ENCODE measurements around the gene BRSK2. TPM values are rescaled to one million over a fixed set of nuclear protein-coding genes. Genes with fewer than 3 reads are reported as not detected.

BRSK2 gene
- total RNA-seq, 1 donor from 2014 or later, result 0.74 TPM

GRCh38 chr11:1456596-1457325 is 67.0 kb downstream of the BRSK2 start:
- no peak for DNase-seq
- intact Hi-C loops (cut with micrococcal nuclease), result no loop called here
- ATAC-seq, result no peak

GRCh38 chr11:1457326-1457680 is 67.6 kb downstream of the BRSK2 start:
- intact Hi-C loops (cut with micrococcal nuclease), result no loop called here
- ATAC-seq, result no peak
- DNase-seq, result no peak

GRCh38 chr11:1457856-1458255 is 68.1 kb downstream of the BRSK2 start:
- no peak for DNase-seq
- intact Hi-C loops (cut with micrococcal nuclease), result no loop called here
- ATAC-seq, result no peak

GRCh38 chr11:1458340-1459218 is 68.8 kb downstream of the BRSK2 start:
- peak; percentile 60 for ATAC-seq
- intact Hi-C loops (cut with micrococcal nuclease), result no loop called here

GRCh38 chr11:1459219-1459575 is 69.5 kb downstream of the BRSK2 start:
- DNase-seq (no peak), ATAC-seq (no peak)
- intact Hi-C loops (cut with micrococcal nuclease), result no loop called here

More at GRCh38 chr11:1458340-1459218, 68.8 kb downstream of the BRSK2 start:
- peak; percentile 70 for DNase-seq

GRCh38 chr11:1459764-1460395 is 70.1 kb downstream of the BRSK2 start:
- ATAC-seq, result no peak
- no peak for DNase-seq
- intact Hi-C loops (cut with micrococcal nuclease), result no loop called here

- DNase-seq, result no peak
- intact Hi-C loops (cut with micrococcal nuclease), result no loop called here
- peak; percentile 9 for ATAC-seq
Measured at GRCh38 chr11:1460396-1460985, 70.8 kb downstream of the BRSK2 start.

GRCh38 chr11:1460986-1461825 is 71.5 kb downstream of the BRSK2 start:
- DNase-seq (no peak), ATAC-seq (peak; percentile 2)
- intact Hi-C loops (cut with micrococcal nuclease), result no loop called here

- DNase-seq, result no peak
- ATAC-seq, result no peak
- intact Hi-C loops (cut with micrococcal nuclease), result no loop called here
Measured at GRCh38 chr11:1461826-1462697, 72.3 kb downstream of the BRSK2 start.

- ATAC-seq, result no peak
- intact Hi-C loops (cut with micrococcal nuclease), result no loop called here
Measured at GRCh38 chr11:1462698-1462975, 72.9 kb downstream of the BRSK2 start.

GRCh38 chr11:1463056-1463455 is 73.3 kb downstream of the BRSK2 start:
- intact Hi-C loops (cut with micrococcal nuclease), result no loop called here
- DNase-seq, result no peak
- ATAC-seq, result no peak

More at GRCh38 chr11:1462698-1462975, 72.9 kb downstream of the BRSK2 start:
- no peak for DNase-seq

GRCh38 chr11:1466784-1467183 is 77.0 kb downstream of the BRSK2 start:
- ATAC-seq, result no peak
- intact Hi-C loops (cut with micrococcal nuclease), result no loop called here
- no peak for DNase-seq

GRCh38 chr11:1467270-1467669 is 77.5 kb downstream of the BRSK2 start:
- intact Hi-C loops (cut with micrococcal nuclease), result no loop called here
- no peak for ATAC-seq

GRCh38 chr11:1468002-1468401 is 78.3 kb downstream of the BRSK2 start:
- DNase-seq (peak; percentile 62), ATAC-seq (peak; percentile 74)
- intact Hi-C loops (cut with micrococcal nuclease), result no loop called here

More at GRCh38 chr11:1467270-1467669, 77.5 kb downstream of the BRSK2 start:
- DNase-seq, result no peak

GRCh38 chr11:1468473-1469066 is 78.8 kb downstream of the BRSK2 start:
- ATAC-seq (peak; percentile 13), DNase-seq (peak; percentile 21)
- intact Hi-C loops (cut with micrococcal nuclease), result no loop called here

- intact Hi-C loops (cut with micrococcal nuclease), result no loop called here
- ATAC-seq, result no peak
- no peak for DNase-seq
Measured at GRCh38 chr11:1469287-1469910, 79.7 kb downstream of the BRSK2 start.

GRCh38 chr11:1469911-1470680 is 80.4 kb downstream of the BRSK2 start:
- ATAC-seq (no peak), DNase-seq (peak; percentile 25)
- intact Hi-C loops (cut with micrococcal nuclease), result no loop called here
